GM18498 (cell line): ENCODE measurements around the gene MALSU1.
"Not testable (repeated sequence)": the region's sequence is repeated elsewhere in the genome, so short reads cannot be mapped to it uniquely, and the experiment has no call there.

Source experiments
- ATAC-seq: cut with Tn5 transposase; IDR thresholded peaks from one replicate; pipeline ENCODE4 v1.9.1; 2021; ENCODE audit warnings: mild to moderate bottlenecking, moderate library complexity; ENCODE audit not compliant: unreplicated experiment

MALSU1 gene

DNA sequence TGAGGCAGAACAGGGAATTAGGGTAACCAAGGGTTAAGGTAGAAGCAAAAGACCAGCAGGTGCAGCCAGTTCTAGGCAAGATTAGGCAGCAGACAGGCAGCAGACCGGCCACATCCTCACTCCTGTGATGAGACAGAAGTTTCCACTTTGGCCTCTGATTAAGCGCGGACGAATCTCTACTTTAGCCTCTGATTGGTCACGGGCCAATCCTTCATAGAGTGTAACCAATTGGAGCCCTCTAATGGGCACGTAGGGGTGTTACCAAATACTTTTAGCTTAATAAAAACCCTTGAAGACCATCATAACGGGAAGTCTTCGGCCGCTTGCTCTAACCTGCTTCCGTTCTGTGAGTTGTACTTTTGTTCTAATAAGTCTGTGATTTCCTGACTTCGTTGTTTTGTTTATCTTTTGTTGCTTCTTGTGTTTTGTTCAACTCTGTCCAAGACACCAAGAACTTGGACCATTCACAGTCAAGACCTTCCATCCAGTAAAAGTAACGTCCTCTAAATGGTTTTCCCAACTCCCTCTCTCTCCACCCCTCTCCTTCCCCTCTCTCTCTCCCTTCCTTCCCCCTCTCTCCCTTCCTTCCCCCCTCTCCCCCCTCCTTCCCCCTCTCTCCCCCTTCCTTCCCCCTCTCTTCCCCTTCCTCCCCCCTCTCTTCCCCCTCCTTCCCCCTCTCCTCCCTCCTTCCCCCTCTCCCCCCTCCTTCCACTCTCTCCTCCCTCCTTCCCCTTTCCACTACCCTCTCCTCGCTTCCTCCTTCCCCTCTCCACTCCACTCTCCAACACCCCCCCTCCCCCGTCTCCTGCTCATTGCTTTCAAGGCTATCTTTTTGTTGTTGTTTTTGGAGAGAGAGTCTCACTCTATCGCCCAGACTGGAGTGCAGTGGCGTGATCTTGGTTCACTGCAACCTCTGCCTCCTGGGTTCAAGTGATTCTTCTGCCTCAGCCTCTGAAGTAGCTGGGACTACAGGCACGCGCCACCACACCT is 13.2 kb upstream of the MALSU1 start:
- no peak for ATAC-seq

- ATAC-seq: no peak
Measured at GRCh38 chr7:23287612-23288011, 11.5 kb upstream of the MALSU1 start.

DNA sequence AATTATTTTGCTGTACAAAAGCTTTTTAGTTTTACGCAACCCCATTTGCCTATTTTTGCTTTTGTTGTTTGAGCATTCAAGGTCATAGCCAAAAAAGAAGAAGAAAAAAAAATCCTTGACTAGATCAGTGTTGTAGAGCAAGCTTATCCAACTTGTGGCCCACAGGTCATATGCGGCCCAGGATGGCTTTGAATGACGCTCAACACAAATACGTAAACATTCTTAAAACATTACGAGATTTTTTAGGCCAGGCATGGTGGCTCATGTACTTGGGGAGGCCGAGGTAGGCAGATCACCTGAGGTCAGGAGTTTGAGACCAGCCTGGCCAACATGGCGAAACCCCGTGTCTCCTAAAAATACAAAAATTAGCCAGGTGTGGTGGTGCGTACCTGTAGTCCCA is 8.1 kb upstream of the MALSU1 start:
- ATAC-seq: no peak

DNA sequence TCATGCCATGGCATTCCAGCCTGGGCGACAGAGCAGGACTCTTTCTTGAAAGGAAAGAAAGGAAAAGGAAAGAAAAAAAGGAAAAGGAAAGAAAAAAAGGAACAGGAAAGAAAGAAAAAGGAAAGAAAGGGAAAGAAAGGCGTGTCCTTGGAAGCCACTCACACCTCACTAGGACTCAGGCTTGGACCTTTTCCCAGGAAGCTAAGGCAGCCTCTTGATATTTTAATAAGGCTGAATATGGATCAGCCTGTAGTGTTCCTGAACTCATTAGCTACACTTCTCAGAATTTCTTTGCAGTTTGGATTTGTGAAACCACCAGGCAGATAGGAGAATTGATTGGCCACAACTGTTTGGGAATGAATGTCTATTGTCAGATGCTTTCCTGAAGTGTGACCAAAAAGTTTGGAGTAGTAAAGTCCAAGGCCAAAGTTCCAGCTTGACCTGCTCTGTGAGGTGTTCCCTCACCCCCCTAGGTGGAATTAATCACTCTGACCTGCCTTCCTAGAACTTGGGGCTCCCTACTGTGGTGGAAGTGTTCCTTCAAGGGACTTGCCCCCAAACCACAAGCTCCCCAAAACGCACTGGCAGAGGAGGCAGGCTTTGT is 7.1 kb upstream of the MALSU1 start:
- no peak for ATAC-seq

- no peak for ATAC-seq
Measured at GRCh38 chr7:23292623-23293022, 6.5 kb upstream of the MALSU1 start.

DNA sequence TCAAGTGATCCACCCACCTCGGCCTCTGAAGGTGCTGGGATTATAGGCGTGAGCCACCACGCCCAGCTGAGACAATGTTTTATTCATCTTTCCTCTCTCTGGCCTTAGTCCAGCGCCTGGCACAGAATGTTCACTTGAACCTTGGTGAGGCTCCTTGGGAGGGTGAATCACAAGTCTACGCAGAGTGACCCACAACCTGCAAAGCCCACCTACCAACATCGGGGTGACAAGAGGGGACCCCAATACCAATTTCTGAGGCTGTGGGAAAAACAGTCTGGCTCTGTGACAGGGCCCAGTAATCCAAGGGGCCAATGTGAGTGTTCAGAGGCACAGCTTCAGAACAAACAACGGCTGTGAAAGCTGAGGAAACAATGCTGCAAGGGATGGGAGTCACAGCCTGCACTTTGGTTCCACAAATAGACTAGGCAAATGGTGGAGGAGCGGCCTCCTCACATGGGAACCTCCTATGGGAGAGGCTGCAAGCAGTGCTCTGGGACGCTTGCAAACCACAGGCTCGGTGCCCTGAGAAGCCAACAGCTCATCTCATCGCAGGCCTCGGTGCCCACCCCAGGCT is 5.6 kb upstream of the MALSU1 start:
- no peak for ATAC-seq

DNA sequence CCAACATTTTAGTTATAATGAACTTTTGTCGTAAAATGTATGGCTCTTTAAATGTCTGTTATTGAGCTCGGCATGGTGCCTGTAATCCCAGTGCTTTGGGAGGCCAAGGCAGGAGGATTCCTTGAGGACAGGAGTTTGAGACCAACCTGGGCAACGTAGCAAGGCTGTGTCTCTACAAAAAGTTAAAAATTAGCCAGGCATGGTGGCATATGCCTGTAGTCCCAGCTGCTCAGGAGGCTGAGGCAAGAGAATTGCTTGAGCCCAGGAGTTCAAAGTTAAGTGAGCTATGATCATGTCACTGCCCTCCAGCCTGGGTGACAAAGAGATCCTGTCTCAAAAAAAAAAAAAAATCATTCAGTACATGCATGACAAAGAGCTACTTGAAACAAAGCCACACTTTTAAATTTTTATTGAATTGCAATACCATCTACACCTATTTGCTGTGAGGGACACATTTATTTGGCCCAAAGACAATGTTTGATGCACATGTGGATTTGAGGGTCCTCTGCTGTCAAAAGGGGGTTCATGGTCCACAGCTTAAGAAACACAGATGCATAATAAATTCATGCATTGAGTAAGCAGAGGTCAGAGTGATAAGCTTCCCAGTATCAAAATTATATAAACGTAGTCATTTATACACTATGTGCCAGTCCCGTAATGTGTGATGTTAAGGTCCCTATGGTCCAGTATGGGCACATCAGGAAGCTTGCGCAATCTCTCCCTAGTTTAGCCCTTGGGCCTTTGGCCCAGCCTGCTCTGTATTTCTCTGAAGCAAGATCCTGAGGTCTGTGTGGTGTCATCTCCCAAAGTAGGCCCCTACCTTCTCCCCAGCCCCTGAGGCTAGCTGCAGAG is 4.4 kb upstream of the MALSU1 start:
- ATAC-seq: no peak

GRCh38 chr7:23295401-23295697 is 3.8 kb upstream of the MALSU1 start:
- no peak for ATAC-seq

GRCh38 chr7:23298141-23298881 is 828 bp upstream of the MALSU1 start:
- ATAC-seq: no peak

- peak; percentile 6 for ATAC-seq
Measured at GRCh38 chr7:23299770-23300300, 696 bp downstream of the MALSU1 start.

GRCh38 chr7:23306936-23307521 is 7.9 kb downstream of the MALSU1 start:
- no peak for ATAC-seq

GRCh38 chr7:23308754-23309153 is 9.6 kb downstream of the MALSU1 start:
- no peak for ATAC-seq

DNA sequence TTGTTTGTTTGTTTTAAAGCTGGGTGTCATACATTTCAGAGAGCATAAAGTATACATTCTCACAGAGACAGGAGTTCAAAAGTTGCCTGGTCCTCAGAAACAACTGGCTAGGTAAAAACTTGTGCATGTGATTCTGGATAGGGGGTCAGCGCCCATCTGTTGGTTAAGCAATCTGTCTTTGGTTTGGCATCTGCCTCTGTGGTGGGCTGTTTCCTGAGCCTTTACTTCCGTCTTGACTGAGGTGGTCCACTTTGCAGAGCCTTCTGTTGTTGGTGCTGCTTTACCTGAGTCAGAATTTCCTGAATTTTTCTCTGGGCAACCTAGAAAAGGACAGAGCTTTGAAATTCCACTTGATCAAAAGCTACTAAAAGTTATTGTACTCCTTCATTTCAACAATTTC is 13.0 kb downstream of the MALSU1 start:
- ATAC-seq: not testable (repeated sequence)

DNA sequence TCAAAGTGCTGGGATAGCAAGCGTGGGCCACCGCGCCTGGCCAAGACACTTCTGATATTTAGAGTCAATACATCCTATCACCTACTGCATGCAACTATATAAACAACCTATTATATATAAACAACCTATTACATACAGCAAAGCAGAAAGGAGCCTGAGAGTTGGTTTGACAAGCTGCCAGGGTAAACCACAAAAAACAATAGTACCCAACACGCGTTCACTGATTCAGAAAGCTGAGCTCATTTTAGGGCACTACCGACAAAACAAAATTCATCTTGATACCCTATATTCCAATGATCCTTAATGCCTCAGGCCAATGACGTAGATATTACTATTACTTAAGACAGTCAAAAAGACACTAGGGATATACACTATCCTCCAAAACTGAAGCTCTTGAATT is 16.2 kb downstream of the MALSU1 start:
- no peak for ATAC-seq

GRCh38 chr7:23331132-23331531 is 32.0 kb downstream of the MALSU1 start:
- no peak for ATAC-seq

- ATAC-seq: no peak
Measured at GRCh38 chr7:23332193-23332592, 33.1 kb downstream of the MALSU1 start.

- ATAC-seq: no peak
Measured at GRCh38 chr7:23332910-23333612, 33.9 kb downstream of the MALSU1 start.

- ATAC-seq: no peak
Measured at GRCh38 chr7:23333671-23334246, 34.6 kb downstream of the MALSU1 start.

GRCh38 chr7:23334482-23335056 is 35.4 kb downstream of the MALSU1 start:
- ATAC-seq: no peak
